Large intestine (tissue), 3 donors: ENCODE data around the gene SH3RF3. TPM values are rescaled to one million over a fixed set of nuclear protein-coding genes. Genes with fewer than 3 reads are reported as not detected.

Source experiments
- DNase-seq, 2 donors: peaks; one replicate each; pipeline versions ENCODE4 v3.0.0 to v3.0.0-alpha.2; 2013
- H3K27ac ChIP-seq: one replicate; pipeline ENCODE4 v1.5.1; 2013; ENCODE audit warnings: low read length
- H3K27me3 ChIP-seq: 2 replicates; pipeline ENCODE4 v1.6.1; 2013; ENCODE audit warnings: low read length; ENCODE audit not compliant: control insufficient read depth, insufficient read depth
- H3K36me3 ChIP-seq: 2 replicates; pipeline ENCODE4 v1.6.1; 2013; ENCODE audit warnings: low read length; ENCODE audit not compliant: control insufficient read depth, insufficient read depth
- H3K4me1 ChIP-seq: one replicate; pipeline ENCODE4 v1.6.1; 2013; ENCODE audit warnings: low read length; ENCODE audit not compliant: control insufficient read depth, insufficient read depth
- H3K4me3 ChIP-seq: one replicate; pipeline ENCODE4 v1.5.1; 2013; ENCODE audit warnings: low read length
- H3K9me3 ChIP-seq: one replicate; pipeline ENCODE4 v1.6.1; 2013; ENCODE audit warnings: mild to moderate bottlenecking, low read depth, low read length, moderate library complexity; ENCODE audit not compliant: control insufficient read depth
- WGBS: methylation state at CpG from one replicate; pipeline ENCODE4 v1.1.5; 2013; ENCODE audit warnings: low lambda C conversion rate; ENCODE audit not compliant: insufficient coverage; 5-methylcytosine and 5-hydroxymethylcytosine counted together
- polyA plus RNA-seq: library from polyadenylated mRNA; unstranded; fragments of 120-200 nt; gene quantifications from one replicate; pipeline ENCODE4 v1.2.1, GENCODE V29; 2013

SH3RF3 gene
- polyA plus RNA-seq, 1 donor: 3.0 TPM

DNA sequence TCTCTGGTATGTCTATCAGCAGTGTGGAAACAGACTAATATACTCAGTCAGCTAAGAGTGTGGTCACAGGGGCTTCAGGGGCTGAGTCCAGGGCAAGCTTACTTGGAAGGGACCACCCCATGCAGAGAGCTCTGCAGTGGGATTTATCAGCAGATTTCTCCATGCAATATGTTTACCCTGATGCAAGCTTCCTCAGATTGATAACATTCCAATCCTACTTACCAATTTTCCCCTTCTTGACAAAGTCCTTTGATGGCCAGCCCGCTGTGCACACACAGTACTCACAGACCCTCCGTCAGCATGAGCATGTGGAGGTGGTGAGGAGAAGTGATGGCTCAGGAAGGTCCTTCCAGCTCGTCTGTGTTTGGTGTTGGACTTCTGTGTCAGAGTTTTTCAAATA is 51.8 kb downstream of the SH3RF3 start:
- WGBS: 83% methylated on average over 1 of the region's 3 CpGs
- H3K9me3 ChIP-seq: no peaks in the 10 kb centered on the region
- no peaks in the 10 kb centered on the region for H3K36me3 ChIP-seq
- H3K27me3 ChIP-seq: no peaks in the 10 kb centered on the region
- no peak overlapping the region for H3K4me3 ChIP-seq
- no peak overlapping the region for H3K27ac ChIP-seq
- H3K4me1 ChIP-seq: no peaks in the 10 kb centered on the region
- no peak for DNase-seq

DNA sequence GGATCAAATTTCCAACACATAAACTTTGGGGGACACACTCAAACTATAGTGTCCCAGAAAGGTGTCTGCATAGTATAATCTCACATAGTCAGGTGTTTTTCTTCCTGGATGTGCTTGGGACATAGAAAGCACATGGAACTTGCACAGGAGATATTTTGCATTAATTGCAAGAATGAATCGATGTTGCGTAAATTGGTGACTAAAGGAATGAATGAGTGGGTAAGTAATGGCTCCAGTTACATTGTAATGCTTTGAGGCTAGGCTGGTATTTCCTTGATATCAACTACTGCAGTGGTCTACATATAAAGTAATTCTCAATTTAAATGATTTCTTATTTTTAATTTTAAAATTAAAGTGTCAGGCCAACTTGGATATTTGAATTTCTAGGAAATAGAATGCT is 53.4 kb downstream of the SH3RF3 start:
- no peaks in the 10 kb centered on the region for H3K27me3 ChIP-seq
- WGBS: 92% methylated on average over 2 of the region's 2 CpGs
- H3K4me3 ChIP-seq: no peak overlapping the region
- H3K9me3 ChIP-seq: no peaks in the 10 kb centered on the region
- no peak for DNase-seq
- H3K27ac ChIP-seq: no peak overlapping the region
- no peaks in the 10 kb centered on the region for H3K4me1 ChIP-seq
- no peaks in the 10 kb centered on the region for H3K36me3 ChIP-seq

DNA sequence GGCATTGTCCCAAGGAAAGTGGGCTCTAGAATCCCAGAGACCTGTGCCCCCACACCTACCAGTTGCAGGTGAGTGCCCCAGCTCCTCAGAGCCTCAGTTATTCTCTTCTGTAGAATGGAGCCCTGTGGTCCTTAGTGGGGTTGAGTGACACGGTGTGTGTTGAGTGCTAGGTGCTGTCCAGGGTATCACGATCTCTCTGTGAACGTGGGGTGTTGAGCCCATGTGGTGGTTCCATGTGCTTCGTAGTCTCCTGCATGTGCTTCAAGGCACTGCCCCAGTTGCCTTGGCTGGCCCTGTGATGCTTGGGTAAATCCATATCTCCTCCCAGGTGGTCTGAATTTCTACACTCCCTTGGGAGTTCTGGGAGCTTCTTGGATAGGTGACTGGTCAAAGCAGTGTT is 54.9 kb downstream of the SH3RF3 start:
- no peak for DNase-seq
- H3K4me3 ChIP-seq: no peak overlapping the region
- no peaks in the 10 kb centered on the region for H3K4me1 ChIP-seq
- no peaks in the 10 kb centered on the region for H3K27me3 ChIP-seq
- H3K9me3 ChIP-seq: no peaks in the 10 kb centered on the region
- H3K27ac ChIP-seq: no peak overlapping the region
- WGBS: no CpG with 5 or more reads among the region's 4 CpGs
- H3K36me3 ChIP-seq: no peaks in the 10 kb centered on the region

DNA sequence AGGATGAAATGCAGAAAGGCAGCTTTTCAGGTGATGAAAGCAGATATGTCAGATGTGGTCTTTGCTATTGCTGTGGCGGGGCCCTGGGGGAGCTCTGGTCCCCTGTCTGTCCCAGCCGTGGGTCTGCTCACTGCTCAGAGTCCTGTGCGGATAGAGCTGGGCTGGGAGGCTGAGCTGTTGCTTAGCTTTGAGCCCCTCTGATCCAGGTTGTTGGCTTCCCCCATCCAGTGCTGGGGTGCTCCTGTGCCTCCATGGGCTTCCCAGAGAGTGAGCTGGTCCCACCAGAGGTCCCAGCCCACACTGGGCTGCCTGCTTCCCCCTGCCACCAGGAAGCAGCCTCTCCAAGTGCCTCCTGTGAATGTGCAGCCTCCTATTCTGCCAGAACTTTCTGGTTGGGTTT is 55.4 kb downstream of the SH3RF3 start:
- no peak overlapping the region for H3K27ac ChIP-seq

DNA sequence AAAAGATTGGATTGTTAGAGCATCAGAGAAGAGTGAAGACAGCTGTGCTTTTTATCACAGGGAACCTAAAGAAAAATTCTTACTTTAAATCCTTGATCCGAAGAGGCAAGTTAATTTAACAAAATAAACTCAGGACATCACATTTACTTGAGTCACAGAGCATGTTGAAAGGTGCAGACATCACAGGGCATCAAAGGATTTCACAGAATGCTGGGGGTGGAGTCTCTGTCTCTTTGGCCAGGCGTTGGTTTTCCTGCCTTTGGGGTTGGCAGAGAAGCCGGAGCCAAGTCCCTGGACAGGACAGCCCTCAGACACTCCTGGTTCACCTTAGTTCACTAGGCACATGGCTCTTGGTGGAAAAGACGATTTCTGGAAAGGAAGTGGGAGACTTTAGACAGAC is 56.3 kb downstream of the SH3RF3 start:
- no peaks in the 10 kb centered on the region for H3K36me3 ChIP-seq
- no peaks in the 10 kb centered on the region for H3K27me3 ChIP-seq
- DNase-seq: no peak
- no peak overlapping the region for H3K27ac ChIP-seq
- no peak overlapping the region for H3K4me3 ChIP-seq
- WGBS: 80% methylated on average over 1 of the region's 4 CpGs
- no peaks in the 10 kb centered on the region for H3K4me1 ChIP-seq
- no peaks in the 10 kb centered on the region for H3K9me3 ChIP-seq

More for the DNA sequence above, 55.4 kb downstream of the SH3RF3 start:
- DNase-seq: no peak
- H3K4me1 ChIP-seq: no peaks in the 10 kb centered on the region
- no peaks in the 10 kb centered on the region for H3K27me3 ChIP-seq
- H3K36me3 ChIP-seq: no peaks in the 10 kb centered on the region
- no CpG with 5 or more reads among the region's 3 CpGs for WGBS
- no peak overlapping the region for H3K4me3 ChIP-seq
- no peaks in the 10 kb centered on the region for H3K9me3 ChIP-seq

DNA sequence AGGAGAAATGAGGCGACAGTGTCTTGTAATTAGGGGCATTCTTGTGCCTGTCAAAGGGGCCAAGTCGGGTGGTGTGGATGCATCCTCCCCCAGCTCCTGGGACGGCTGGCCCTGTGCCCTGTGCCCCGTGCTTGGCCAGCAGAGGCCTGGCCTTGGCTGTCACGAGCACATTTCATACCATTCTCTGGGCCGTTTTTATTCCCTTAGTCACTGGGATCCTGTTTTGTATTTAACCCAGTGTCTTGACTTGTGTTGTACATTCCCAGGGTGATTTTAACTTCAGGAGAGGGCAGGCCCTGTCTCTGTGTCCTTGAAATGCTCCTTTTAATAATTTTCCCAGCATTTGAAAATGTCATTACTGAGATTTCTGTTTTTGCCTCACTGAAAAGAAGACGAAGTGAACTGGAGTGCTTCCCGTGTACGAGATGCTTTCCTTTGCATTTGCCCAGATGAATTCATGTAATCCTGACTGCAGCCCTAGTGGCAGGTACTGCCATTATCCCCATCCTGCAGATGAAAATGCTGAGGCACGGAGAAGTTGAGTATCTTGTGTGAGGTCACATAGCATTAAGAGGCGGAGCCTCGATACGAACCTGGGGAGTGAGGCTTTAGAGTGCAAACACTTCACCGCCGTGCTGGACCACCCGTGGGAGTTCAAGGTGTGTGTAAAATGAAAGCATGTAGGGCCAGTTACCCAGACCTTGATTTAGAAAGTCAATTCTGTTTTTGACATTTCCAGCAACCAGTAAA is 57.0 kb downstream of the SH3RF3 start:
- Histone ChIP-seq H3K27me3 (no peaks in the 10 kb centered on the region), H3K27ac (no peak overlapping the region), H3K9me3 (no peaks in the 10 kb centered on the region), H3K4me1 (no peaks in the 10 kb centered on the region), H3K36me3 (no peaks in the 10 kb centered on the region), H3K4me3 (no peak overlapping the region)
- no peak for DNase-seq
- WGBS: no CpG with 5 or more reads among the region's 16 CpGs

DNA sequence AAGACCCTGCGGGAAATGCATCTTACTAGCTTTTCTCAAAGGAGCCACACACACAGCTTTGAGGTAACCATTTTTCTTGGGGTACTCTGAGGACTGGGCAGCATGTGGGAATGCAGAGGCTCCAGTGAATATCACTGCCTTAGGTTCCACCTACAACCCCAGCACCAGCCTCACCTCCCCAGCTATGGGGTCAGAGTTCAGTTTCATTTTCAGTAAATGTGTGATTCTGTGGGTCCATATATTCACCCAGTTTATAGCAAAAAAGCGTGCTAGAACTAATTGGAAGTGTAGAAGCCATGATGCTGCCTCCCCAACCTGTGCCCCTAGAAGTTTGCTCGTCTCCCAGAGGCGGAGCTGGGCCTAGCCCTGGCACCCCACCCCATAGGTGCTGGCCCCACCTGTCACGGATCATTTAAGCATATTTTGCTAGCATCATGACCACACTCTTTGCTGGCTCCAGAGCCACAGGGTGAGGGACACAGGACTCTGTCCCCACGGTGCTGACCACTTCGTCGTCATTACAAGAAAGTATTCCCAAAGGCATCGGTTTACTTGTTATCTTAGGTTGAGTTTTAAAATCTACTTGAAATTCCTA is 57.7 kb downstream of the SH3RF3 start:
- no peak for DNase-seq
- no peaks in the 10 kb centered on the region for H3K27me3 ChIP-seq
- no peaks in the 10 kb centered on the region for H3K4me1 ChIP-seq
- WGBS: no CpG with 5 or more reads among the region's 9 CpGs
- H3K9me3 ChIP-seq: no peaks in the 10 kb centered on the region
- no peak overlapping the region for H3K27ac ChIP-seq
- H3K4me3 ChIP-seq: no peak overlapping the region
- H3K36me3 ChIP-seq: no peaks in the 10 kb centered on the region

DNA sequence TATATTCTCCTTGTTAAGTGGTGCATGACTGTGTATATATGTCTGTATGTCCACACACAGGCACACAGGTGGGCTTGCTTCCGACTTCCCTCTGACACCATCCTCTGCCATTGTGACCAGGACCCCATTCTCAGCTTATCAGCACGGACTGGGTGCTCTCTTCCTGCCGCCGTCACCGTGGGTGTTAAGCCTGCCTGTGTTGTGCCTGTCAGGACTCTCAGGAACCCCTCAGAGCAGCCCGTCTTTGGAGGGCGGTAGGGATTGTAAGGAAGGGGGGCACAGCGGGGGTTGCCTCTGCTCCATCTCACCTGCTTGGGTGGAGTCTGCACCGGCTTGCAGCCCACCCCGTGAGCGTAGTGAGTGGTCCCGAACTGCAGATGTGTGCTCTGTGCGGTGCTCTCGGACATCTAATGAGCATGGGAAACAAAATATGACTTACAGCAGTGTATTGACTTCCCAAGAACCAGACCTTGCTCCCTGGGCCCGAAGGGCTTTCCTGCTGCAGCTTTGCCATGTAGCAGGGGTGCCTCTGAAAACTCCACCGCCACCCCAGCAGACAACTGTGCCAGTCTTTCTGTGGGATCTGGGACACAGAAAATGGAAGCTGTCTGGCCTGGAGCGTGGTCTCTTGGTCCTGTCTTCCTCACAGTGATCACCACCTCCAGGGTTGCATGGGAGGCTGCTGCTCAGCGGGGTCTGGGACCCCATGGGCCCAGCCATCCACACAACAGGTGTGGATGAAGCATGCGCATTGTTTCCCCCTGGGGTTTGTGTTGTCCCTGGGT is 58.9 kb downstream of the SH3RF3 start:
- no CpG with 5 or more reads among the region's 19 CpGs for WGBS
- H3K36me3 ChIP-seq: no peaks in the 10 kb centered on the region

DNA sequence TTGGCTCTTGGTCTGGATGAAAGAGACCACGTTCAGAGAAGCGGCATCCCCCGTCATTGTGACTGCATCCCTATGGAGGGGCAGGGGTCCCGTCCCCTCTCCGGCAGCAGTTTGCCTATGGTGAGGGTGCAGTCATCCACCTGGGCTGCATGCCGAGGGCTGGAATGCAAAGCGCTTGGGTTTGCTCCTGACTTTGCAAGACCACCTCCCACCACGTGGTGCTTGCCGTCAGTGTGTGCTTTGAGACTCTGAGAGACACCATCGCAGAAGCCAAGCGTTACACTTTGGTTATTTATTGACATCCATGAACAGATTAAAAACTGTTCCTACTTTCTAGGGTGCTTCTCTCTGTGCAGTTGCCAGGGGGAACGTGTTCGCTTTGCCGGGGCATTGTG is 59.5 kb downstream of the SH3RF3 start:
- H3K27ac ChIP-seq: no peak overlapping the region
- no peaks in the 10 kb centered on the region for H3K4me1 ChIP-seq
- H3K4me3 ChIP-seq: no peak overlapping the region
- WGBS: no CpG with 5 or more reads among the region's 14 CpGs
- no peaks in the 10 kb centered on the region for H3K27me3 ChIP-seq
- no peaks in the 10 kb centered on the region for H3K9me3 ChIP-seq
- no peaks in the 10 kb centered on the region for H3K36me3 ChIP-seq
- no peak for DNase-seq

More for the DNA sequence above, 58.9 kb downstream of the SH3RF3 start:
- Histone ChIP-seq H3K9me3 (no peaks in the 10 kb centered on the region), H3K4me1 (no peaks in the 10 kb centered on the region), H3K4me3 (no peak overlapping the region), H3K27ac (no peak overlapping the region), H3K27me3 (no peaks in the 10 kb centered on the region)
- no peak for DNase-seq

DNA sequence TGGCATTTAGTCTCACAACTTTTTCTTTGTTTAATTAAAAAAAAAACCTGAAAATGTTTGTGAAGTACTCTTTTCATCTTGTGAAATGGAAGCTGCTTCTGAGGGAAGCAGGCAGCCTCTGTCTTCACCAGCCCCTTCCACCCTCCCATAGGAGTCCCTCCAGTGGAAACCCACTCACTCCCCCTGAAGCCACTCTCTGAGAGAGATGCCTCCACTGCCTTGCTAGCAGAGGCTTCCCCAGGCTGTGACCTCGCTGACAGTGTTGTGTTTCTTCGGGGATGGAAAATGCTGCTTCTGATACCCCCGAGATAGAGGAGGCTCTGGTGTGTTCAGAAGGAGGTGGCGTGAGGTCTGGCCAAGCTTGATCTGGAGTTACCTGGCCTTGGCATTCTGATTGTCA is 59.9 kb downstream of the SH3RF3 start:
- no peak overlapping the region for H3K4me3 ChIP-seq
- WGBS: no CpG with 5 or more reads among the region's 4 CpGs
- H3K36me3 ChIP-seq: no peaks in the 10 kb centered on the region
- H3K4me1 ChIP-seq: no peaks in the 10 kb centered on the region
- no peaks in the 10 kb centered on the region for H3K27me3 ChIP-seq
- H3K27ac ChIP-seq: no peak overlapping the region
- DNase-seq: no peak
- no peaks in the 10 kb centered on the region for H3K9me3 ChIP-seq
